HepG2 (cell line): ENCODE measurements around the gene STOML2. TPM values are rescaled to one million over a fixed set of nuclear protein-coding genes. Genes with fewer than 3 reads are reported as not detected.

Source experiments
- HMGXB3 ChIP-seq: sonication (generic); formaldehyde crosslinking; IDR thresholded peaks from 2 replicates; pipeline ENCODE4 v1.4.0; 2020; ENCODE audit warnings: missing genetic modification reagents, borderline replicate concordance
- HOXA3 ChIP-seq: sonication (generic); formaldehyde crosslinking; IDR thresholded peaks from 2 replicates; pipeline ENCODE4 v1.5.0; 2020; ENCODE audit warnings: missing genetic modification reagents
- MAFG ChIP-seq: sonication (generic); formaldehyde crosslinking; IDR thresholded peaks from 2 replicates; pipeline ENCODE4 v1.5.1; 2020; ENCODE audit warnings: mild to moderate bottlenecking, missing genetic modification reagents
- NKX3-1 ChIP-seq: sonication (generic); formaldehyde crosslinking; IDR thresholded peaks from 2 replicates; pipeline ENCODE4 v1.5.0; 2020; ENCODE audit warnings: missing genetic modification reagents
- RERE ChIP-seq: IDR thresholded peaks from 2 replicates; pipeline ENCODE4 v1.6.1; 2016; ENCODE audit warnings: low read depth, missing genetic modification reagents, missing compliant biosample characterization
- SRF ChIP-seq: IDR thresholded peaks from 2 replicates; pipeline ENCODE4 v1.6.1; 2011; ENCODE audit warnings: mild to moderate bottlenecking, low read depth, low read length, moderate library complexity
- SRY ChIP-seq: sonication (generic); formaldehyde crosslinking; IDR thresholded peaks from 2 replicates; pipeline ENCODE4 v1.8.0; 2022; ENCODE audit warnings: mild to moderate bottlenecking, missing genetic modification reagents
- XRCC5 ChIP-seq: fragments of 200-400 bp; formaldehyde crosslinking; optimal IDR thresholded peaks from 2 replicates; pipeline ENCODE3; 2017; ENCODE audit warnings: mild to moderate bottlenecking, low read length
- ZFP82 ChIP-seq: sonication (generic); formaldehyde crosslinking; IDR thresholded peaks from 2 replicates; pipeline ENCODE4 v1.5.1; 2020; ENCODE audit warnings: mild to moderate bottlenecking, missing genetic modification reagents, borderline replicate concordance
- ZNF431 ChIP-seq: sonication (generic); formaldehyde crosslinking; IDR thresholded peaks from 2 replicates; pipeline ENCODE4 v1.9.0; 2022; ENCODE audit warnings: missing genetic modification reagents, low read depth, mild to moderate bottlenecking, borderline replicate concordance
- ZNF879 ChIP-seq: sonication (generic); formaldehyde crosslinking; IDR thresholded peaks from 2 replicates; pipeline ENCODE4 v1.8.1; 2023; ENCODE audit warnings: missing genetic modification reagents
- ZNF891 ChIP-seq: sonication (generic); formaldehyde crosslinking; IDR thresholded peaks from 2 replicates; pipeline ENCODE4 v1.5.0; 2020; ENCODE audit warnings: mild to moderate bottlenecking, missing genetic modification reagents
- polyA plus RNA-seq, 8 experiments: library from polyadenylated mRNA; depleted of rRNA in 3 of 8; stranded (reverse) in 7 of 8; unstranded in 1 of 8; fragments of >200 nt; fragmentation: Illumina TruSeq in 4 of 8; extraction: Trizol in 4 of 8; gene quantifications; 2 replicates each; pipeline versions ENCODE4 v1.2.1 to v1.2.3, GENCODE V29; 2011 to 2016; ENCODE audit warnings: low read depth in 4 of 8, missing spikeins in 1 of 8, mixed read lengths in 1 of 8; ENCODE audit not compliant: insufficient read depth in 1 of 8
- total RNA-seq, 5 experiments: library from RNA; depleted of rRNA; stranded (reverse); fragments of >200 nt; fragmentation: Illumina TruSeq; extraction: Trizol; gene quantifications; 2 replicates each; pipeline ENCODE4 v1.2.3, GENCODE V29; 2016; ENCODE audit warnings: low read depth in 1 of 5
- TF ChIP-seq, protein P1 (sequence below): sonication (generic); formaldehyde crosslinking; IDR thresholded peaks from 2 replicates; pipeline ENCODE4 v1.5.1; 2020; ENCODE audit warnings: mild to moderate bottlenecking, missing genetic modification reagents, moderate library complexity

Gene STOML2
- total and polyA plus RNA-seq, 2 of the 13 experiments (the other 11 are each of a cell fraction or from before 2014, with no cell fraction given) = 245 to 250 TPM

GRCh38 chr9:35116539-35116897 is 13.6 kb upstream of the STOML2 start (continued):
- TF ChIP-seq ZNF891 (CRISPR knock-in tag) (no peak), HOXA3 (peak; percentile 6; the same call in 1 of the 2 replicates), ZNF879 (no peak), RERE (CRISPR knock-in tag) (no peak), HMGXB3 (CRISPR knock-in tag) (no peak; the same call in 1 of the 2 replicates), SRY (CRISPR knock-in tag) (0 out of 2 replicates have a peak, but pooled peaks have one; percentile 37), NKX3-1 (CRISPR knock-in tag) (no peak), ZNF431 (CRISPR knock-in tag) (no peak), XRCC5 (no peak), SRF (no peak), ZFP82 (CRISPR knock-in tag) (peak; percentile 67; the same call in 1 of the 2 replicates), MAFG (CRISPR knock-in tag) (no peak)
- TF ChIP-seq, protein P1, sequence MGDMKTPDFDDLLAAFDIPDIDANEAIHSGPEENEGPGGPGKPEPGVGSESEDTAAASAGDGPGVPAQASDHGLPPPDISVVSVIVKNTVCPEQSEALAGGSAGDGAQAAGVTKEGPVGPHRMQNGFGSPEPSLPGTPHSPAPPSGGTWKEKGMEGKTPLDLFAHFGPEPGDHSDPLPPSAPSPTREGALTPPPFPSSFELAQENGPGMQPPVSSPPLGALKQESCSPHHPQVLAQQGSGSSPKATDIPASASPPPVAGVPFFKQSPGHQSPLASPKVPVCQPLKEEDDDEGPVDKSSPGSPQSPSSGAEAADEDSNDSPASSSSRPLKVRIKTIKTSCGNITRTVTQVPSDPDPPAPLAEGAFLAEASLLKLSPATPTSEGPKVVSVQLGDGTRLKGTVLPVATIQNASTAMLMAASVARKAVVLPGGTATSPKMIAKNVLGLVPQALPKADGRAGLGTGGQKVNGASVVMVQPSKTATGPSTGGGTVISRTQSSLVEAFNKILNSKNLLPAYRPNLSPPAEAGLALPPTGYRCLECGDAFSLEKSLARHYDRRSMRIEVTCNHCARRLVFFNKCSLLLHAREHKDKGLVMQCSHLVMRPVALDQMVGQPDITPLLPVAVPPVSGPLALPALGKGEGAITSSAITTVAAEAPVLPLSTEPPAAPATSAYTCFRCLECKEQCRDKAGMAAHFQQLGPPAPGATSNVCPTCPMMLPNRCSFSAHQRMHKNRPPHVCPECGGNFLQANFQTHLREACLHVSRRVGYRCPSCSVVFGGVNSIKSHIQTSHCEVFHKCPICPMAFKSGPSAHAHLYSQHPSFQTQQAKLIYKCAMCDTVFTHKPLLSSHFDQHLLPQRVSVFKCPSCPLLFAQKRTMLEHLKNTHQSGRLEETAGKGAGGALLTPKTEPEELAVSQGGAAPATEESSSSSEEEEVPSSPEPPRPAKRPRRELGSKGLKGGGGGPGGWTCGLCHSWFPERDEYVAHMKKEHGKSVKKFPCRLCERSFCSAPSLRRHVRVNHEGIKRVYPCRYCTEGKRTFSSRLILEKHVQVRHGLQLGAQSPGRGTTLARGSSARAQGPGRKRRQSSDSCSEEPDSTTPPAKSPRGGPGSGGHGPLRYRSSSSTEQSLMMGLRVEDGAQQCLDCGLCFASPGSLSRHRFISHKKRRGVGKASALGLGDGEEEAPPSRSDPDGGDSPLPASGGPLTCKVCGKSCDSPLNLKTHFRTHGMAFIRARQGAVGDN (CRISPR knock-in tag) = peak; percentile 0; the same call in 1 of the 2 replicates
